GM19240 (cell line): Measurements from ENCODE around the gene NCKAP1.
"Not testable (repeated sequence)": the region's sequence is repeated elsewhere in the genome, so short reads cannot be mapped to it uniquely, and the experiment has no call there.

Source experiments
- DNase-seq: peaks from one replicate; pipeline ENCODE4 v3.0.0; 2011; ENCODE audit warnings: low spot score; ENCODE audit not compliant: insufficient read length

NCKAP1 gene

DNA sequence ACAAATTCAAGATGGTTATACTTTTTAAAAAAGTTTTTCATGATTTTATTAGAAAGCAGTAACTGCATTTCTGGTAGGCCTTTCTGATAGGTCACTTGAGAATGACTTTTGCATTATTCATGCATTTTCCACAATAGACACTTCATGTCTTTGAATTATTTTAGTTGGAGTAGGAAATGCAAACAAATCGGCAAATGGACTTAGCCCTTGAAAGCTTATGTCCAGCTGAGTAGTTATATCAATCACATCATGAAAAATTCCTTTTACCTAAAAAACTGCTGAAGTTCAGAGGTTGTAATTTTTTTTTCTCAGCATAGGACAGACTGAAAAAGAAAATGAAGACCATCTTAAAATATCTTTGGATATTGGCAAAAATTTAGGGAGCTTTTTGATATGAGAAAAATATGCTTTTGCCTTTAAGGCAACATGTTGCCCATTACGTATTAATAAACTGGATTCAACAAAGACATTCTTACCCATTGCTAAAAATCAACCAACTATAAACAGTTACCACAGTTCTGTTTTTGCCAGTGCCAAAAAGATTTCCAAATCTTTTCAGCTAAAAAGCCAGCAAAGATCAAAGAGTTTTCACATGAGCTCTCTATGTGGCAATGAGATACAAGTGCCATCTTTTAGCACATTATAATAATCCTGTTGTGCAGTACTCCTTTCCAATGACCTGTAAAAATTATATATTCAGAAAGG, 126.3 kb downstream of the NCKAP1 start:
- DNase-seq = no peak

DNA sequence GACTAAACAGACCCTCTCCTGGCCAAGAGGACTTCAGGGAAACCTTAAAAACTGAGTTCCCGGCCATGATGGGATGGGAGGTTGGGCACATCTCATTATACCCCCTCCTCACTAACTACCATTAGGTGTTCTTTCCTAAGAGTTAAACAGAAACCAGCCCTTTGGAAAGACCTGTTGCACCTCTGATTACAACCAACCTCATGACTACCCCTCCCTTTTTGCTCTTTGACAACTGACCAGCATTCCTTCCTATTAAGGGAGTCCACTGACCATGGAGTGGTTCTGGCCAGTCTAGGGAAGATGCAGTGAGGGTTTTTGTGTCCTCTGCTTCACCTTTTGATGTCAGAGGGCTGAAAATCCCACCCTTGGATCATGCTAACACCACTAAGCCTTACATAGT, 127.3 kb downstream of the NCKAP1 start:
- DNase-seq = no peak

DNA sequence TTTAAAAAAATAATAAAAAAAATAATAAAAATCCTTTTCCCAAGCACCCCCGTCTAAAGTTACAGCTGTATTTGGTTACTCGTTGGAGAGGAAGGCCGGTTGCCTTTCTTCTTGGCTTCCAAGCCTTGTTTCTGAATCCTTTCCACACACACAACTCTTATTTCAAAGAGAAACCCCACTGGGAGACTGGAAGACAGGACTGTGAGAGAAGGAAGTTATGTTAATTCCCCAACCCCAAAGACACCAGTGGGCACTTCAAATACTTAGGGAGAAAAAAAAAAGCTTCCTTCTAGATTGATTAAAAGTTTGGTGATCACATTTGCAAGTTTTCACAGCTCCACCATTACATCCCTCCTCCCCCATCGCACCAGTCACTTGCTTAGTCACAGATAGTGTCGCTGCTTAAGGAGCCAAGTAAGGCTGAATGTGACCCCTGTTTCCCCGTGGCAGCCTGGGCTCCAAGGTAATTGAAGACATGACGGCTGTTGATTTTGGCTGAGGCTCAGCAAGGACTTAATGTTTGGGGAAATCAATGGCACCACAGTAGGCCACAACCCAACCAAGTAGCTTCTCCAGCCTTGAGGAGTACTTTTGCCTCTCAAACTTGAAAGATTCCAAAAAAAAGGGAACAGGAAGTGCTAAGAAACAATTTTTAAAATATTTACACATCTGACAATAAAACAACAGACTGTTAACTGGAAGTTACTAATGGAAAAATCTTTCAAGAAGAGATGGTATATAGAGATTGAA, 131.0 kb downstream of the NCKAP1 start:
- no peak for DNase-seq

DNA sequence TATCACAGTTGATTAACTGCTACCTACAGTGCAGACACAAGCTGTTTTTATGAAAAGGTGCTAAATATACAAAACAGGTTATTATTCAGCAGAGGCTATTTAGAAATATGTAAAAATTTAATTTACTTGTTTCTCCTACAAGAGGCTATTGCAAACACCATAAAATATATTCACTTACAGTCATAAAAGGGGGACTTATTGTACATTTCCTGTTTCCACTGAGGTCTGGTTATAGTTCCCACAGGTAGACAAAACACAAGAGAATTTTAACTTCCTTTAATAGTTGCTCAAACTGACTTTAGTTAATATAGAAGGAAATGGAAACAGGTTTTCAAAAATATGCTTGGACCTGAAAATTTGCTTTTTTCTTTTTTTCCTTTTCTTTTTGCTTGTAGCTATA, 131.8 kb downstream of the NCKAP1 start:
- no peak for DNase-seq

DNA sequence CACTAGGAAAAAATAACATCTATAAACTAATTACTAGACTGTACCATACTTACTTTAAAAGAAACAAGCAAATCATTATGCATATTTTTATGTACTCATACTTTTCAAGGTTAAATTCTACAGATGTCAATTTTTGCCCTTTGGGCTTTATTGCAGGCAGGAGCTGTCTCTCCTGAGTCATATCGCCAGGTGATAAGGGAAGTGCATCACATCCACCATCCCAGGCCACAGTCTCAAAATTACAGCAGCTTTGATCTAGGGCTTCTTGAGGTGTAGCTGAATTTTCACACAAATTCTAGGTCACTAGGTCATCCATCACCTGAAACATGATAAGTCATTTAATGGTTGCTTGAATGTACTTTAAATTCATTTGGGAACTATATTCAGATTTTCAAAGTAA, 133.4 kb downstream of the NCKAP1 start:
- no peak for DNase-seq

DNA sequence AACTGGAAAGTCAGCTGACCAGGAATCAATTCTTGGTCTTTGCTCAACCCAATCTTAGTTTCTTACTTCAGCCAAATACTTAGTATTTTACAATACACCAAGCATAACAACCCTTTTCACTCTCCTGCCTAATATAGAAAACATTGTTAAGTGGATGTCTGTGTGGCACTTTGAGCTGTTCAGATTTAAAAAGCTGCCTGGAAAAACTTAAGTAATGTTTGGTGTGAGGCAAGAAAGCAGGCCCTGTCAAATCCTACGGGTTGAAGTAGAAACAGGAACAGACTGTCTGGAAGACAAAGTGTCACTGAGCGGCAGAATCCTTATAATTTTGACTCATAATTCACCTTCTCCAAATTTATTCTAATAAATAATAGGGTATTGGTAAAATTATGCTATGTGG, 134.7 kb downstream of the NCKAP1 start:
- no peak for DNase-seq

DNA sequence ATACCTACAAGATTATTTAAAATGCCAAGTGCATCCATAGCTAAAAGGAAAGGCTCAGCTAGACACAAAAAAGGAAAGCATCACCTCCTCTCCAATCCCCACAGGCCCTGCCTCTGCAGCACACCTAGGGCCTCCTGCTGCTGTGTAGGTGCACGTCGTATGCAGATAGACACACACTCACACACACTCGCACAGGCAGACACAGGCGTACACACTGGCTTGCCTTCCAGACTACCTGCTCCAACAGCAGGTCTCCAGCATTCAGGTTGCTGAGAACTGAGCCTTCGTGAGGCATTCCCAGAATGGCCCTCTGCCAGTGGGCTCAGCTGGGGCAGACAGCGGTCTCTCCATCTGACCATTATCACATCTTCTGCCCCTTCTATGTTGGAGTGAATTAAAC, 136.5 kb downstream of the NCKAP1 start:
- no peak for DNase-seq

DNA sequence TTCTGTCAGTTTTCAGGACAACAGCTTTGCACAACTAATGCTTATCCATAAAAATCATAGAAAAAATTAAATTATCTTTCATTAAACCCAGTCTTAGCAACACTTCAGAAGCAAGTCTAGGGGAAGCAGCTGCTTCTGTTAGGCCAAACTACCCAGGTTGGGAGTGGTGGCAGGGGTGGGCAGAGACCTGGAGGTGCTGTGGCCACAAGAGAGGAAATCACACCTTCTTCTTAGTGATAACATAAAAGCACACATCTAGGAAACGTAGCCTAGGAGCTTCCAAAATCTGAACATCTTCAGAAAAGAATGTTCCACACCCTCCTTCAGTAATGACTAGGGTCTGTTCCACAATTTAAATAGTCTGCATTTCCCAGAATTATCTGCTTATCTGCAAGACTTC, 139.5 kb downstream of the NCKAP1 start:
- no peak for DNase-seq

DNA sequence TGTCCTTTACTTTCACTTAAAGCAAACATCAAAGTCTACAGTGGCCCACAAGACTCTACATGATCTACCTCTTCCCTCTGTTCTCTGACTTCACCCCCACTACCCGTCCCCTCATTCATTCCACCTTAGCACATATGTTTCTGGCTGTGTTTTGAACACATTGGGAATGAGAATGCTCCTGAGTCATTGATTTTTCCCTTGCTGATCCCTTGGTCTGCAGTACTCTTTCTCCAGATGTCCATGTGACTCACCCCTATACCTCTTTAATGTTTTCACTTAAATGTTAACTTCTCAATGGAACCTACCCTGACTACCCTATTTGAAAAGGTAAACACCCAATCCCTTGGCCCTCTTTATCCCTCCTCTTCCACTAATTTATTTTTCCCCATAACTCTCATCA, 141.1 kb downstream of the NCKAP1 start:
- no peak for DNase-seq

DNA sequence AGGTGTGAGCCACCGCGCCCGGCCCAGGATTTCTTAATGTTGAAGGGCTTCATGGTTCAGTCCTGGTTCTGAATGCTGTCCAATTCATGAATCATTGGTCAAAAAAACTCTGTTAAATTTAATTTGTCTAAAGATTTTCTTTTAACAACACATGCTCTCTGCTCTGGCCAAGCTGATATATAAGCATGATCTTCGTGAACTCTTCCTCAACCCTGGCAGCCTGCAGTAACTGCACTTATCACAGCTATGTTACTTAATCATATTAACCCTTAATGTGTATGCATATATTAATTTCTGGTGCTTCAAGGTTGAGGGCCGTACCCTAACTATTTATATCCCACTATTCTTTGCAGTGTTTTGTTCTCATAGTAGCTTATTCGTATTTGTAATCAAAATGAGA, 142.5 kb downstream of the NCKAP1 start:
- no peak for DNase-seq

DNA sequence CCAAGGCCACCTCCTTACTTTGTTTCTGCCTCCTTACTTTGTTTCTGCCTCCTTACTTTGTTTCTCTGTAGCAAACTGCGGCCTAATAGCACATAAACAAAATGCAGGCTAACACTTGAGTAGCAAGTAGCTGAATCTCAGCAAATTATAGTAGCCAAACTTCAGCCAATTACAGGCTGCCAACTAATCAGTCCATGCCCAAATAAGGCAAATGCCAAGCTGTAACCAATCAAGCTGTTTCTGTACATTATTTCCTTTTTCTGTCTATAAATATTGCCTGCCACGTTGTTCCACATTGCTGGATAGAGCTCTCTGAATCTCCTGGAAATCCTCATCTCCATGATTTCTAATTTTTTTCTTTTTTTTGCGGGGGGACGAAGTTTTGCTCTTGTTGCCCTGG, 143.1 kb downstream of the NCKAP1 start:
- DNase-seq = no peak

DNA sequence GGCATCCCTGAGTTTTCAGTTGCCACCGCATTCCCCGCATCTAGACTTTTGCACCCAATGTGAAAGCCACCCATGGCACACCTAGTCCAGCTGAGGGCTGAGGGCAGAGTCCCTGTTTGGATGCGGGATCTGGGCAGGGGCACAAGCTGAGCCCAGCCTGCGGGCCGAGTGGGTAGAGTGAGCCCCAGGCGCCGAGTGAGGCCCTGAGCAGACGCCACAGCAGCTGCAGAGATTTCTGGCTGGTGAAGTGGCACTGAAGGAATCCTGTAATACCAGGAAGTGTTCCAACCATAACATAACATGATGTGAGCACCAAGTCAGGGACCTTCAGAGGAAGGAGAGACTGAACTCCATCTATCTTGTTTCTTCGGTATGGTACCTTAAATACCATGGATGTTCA, 144.1 kb downstream of the NCKAP1 start:
- no peak for DNase-seq

DNA sequence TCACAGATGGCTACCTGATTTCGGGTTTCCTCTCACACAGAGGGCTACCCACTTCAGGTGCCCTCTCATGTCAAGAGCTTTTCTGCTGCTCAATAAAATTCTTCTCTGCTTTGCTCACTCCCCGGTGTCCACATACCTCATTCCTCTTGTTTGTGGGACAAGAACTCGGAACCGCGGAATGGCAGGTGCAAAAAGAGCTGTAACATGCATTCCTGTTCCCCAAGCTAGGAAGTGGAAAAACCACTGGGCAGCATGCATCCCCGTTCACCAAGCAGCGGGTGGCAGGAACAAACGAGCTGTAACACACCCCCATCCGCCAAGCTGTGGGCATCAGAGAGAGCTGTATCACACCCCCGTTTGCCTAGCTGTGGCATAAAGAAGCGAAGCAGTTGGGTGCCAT, 144.6 kb downstream of the NCKAP1 start:
- DNase-seq = no peak

DNA sequence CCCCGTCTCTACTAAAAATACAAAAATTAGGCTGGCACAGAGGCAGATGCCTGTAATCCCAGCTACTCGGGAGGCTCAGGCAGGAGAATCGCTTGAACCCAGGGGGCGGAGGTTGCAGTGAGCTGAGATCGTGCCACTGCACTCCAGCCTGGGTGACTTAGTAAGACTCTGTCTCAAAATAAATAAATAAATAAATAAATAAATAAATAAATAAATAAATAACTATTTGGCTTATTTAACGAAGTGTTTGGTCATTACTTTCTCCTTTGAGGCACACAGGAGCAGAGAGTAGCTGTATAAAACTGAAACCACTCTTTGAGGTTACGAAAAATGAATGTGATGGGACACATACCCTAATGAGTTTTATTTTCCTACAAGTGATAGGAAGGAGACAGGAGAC, 145.2 kb downstream of the NCKAP1 start:
- DNase-seq = not testable (repeated sequence)

DNA sequence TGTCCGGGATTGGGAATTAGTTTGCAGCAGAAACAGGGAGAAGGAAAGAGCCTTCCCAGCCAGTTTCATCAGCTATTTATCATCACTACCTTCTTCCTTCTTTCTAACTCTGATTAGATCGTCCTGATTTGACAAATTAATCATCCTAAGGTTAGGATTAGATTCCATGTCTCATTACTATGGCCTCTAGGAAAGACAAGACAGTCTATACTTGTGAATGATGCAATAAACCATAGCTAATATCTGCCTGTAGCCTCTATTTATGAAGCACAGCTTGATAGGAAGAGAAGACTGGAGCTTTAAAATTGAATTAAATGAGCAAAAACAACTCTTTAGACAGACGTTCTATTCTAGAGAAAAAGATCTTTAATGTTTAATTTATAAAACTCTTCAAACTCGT, 146.6 kb downstream of the NCKAP1 start:
- no peak for DNase-seq

DNA sequence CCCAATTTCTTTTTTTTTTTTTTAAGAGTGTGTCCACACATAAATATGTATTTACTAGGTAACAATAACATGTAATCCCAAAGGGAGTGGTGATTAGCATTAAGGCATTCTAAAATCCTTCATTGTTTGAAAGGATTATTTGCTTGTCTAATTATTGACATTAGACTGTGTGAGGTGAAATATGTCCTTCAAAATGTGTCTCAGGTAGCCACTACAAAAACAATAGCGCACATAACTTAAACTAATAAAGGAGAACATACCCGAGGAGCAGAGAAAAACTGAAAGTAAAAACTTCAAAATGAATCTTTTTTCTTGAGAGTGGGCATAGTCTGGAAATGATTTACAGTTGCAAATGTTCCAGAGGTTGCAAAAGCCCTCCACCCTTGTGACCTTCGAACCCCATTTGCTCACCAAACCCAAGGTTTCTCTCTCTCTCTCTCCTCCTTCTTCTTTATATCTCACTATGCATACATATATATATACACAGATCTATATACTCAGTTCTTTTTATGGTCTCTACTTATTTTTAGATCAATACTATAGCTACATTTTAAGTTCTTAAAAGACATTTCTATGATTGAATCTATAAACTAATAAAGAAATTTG, 147.4 kb downstream of the NCKAP1 start:
- DNase-seq = no peak

DNA sequence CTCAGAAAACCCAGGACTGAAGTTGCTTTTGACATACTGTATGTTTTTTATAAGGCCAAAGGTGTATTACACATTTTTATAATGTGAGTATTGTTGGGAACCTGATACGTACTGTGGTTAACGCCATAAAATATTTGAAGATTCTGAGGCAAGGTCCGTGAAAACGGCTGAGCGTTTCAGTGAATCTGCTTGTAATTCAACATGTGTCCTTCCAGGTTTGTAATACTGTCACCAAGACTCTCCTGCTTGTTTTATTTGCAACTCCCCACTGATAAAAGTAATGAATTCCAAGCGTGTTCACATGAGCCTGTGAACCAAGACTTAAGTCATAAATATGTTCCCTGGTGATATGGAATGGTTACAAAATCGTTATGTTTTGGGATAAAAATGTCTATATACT, 148.0 kb downstream of the NCKAP1 start:
- DNase-seq = no peak

DNA sequence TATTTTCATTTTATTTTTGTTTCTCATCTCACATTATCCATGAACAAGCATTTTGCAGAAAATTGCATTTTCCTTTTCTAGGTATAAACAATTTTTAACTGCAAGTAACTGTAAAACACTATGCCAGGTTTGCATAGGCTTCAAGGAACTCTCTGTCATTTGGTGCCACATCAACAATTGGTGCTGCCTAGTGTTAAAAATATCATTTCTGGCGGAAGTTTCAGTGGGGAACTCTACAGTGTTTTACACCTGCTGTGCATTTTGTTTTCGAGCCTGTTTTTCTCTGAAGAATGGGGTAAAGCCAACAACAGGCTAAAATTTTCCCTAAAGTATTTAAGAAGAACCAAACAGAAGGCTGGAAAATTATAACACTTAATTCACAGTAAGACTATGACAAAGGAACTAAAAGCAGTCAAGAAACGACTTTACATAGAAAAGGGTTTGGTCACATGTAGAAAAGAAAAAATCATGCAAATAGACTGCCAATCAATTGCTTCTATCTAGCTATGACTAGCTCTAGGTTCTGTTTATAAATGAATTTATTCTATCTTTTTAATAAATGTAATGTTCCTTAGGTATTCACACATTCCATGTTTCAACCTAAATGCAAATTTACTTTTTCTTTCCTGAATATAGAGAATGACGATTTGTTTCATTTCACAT, 150.4 kb downstream of the NCKAP1 start:
- DNase-seq = no peak

DNA sequence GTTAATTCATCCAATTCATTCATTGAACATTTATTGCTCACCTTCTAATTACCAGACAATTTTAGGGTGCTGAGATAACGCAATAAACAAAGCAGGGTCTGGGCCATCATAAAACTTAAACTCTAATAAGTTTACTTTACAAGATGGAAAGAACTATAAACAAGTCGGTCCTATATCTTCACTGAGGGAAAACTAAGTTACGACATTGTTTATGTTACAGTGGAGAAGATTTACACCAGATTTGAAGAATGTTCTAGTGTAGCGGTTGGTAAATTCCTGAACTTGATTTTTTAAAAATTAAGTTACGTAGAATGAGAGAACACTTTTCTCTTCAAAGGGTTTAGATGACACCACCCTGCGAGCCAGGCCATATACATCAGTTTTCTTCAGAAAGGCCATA, 151.2 kb downstream of the NCKAP1 start:
- no peak for DNase-seq

DNA sequence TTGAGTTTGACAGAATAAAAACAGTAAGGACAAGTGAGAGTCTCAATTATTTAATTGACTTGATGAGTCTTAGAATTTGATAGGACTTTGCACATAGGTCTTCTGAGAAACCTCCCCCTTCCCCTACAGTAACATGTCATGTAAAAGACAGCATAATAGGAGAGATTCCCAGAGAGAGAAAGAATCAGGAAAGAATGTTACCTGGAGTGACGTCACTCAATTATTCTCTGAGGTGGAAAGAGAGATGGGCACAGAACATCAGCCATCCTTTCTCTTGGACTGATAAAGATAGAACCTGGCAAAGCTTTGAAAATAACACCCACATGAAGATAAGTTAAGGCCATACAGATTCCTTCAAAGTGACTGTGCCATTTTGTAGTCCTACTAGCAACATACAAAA, 152.5 kb downstream of the NCKAP1 start:
- DNase-seq = no peak

DNA sequence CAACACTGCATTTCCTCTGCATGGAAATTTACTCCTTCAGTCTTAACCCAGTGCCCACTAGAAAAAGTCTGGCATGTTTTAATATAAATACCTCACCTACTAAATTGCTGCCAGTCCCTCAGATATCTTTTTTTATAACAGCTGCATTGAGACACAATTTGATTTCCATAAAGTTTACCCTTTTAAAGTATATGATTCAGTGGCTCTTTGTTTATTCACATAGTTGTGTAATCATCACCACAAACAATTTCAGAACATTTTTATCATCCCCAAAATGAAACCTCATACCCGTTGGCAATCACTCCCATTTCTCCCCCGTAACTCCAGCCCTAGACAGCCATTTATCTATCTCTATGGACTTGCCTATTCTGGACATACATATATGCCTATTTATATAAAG, 154.8 kb downstream of the NCKAP1 start:
- DNase-seq = no peak

DNA sequence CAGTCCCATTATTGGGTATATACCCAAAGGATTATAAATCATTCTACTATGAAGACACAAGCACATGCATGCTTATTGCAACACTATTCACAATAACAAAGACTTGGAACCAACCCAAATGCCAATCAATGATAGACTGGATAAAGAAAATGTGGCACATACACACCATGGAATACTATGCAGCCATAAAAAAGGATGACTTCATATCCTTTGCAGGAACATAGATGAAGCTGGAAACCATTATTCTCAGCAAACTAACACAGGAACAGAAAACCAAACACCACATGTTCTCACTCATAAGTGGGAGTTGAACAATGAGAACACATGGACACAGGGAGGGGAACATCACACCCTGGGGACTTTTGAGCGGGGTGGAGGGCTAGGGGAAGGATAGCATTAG, 158.2 kb downstream of the NCKAP1 start:
- not testable (repeated sequence) for DNase-seq
